Esophagus squamous epithelium (tissue), 4 donors: ENCODE measurements around the gene PGK1.

ENCODE experiments used
- POLR2A ChIP-seq, 4 donors: fragments of 450-650 bp; IDR thresholded peaks; one replicate each; pipeline ENCODE4 v1.6.1; 2017; ENCODE audit warnings: antibody characterized with exemption in 4 of 4, mild to moderate bottlenecking in 4 of 4, moderate library complexity in 3 of 4
- TF ChIP-seq, protein P1 (sequence below), 6 experiments: fragments of 450-650 bp in 4 of 6; fragments of 200-600 bp in 2 of 6; sonication (generic) in 2 of 6; IDR thresholded peaks; one replicate each; pipeline ENCODE4 v1.5.1; 2016 to 2019; ENCODE audit warnings: antibody characterized with exemption in 6 of 6, mild to moderate bottlenecking in 4 of 6, moderate library complexity in 4 of 6

DNA sequence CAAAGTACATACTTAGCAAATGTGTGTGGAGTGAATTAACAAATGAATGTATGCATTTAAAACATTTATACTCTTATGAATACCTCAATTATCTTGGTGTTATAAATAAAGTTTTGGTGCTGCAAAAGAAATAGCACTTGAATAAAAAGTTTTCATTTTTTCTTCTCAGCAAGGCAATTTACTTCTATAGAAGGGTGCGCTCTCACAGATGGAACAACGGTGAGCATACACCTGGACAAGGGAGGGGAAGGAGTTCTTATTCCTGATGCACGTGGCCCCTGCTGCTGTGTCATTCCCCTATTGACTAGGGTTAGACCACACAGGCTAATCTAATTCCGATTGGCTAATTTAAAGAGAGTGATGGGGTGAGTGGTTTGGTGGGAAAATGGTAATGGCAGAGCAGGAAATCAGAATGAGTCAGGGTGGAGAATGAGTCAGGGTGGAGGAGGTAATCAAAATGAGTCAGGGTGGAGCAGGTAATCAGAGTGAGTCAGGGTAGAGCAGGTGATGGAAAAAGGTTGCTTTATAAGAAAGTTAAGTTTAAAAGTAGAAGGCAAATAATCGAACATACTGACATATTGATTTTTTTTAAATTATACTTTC lies 28.2 kb upstream of the PGK1 start:
- TF ChIP-seq, protein P1, sequence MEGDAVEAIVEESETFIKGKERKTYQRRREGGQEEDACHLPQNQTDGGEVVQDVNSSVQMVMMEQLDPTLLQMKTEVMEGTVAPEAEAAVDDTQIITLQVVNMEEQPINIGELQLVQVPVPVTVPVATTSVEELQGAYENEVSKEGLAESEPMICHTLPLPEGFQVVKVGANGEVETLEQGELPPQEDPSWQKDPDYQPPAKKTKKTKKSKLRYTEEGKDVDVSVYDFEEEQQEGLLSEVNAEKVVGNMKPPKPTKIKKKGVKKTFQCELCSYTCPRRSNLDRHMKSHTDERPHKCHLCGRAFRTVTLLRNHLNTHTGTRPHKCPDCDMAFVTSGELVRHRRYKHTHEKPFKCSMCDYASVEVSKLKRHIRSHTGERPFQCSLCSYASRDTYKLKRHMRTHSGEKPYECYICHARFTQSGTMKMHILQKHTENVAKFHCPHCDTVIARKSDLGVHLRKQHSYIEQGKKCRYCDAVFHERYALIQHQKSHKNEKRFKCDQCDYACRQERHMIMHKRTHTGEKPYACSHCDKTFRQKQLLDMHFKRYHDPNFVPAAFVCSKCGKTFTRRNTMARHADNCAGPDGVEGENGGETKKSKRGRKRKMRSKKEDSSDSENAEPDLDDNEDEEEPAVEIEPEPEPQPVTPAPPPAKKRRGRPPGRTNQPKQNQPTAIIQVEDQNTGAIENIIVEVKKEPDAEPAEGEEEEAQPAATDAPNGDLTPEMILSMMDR (IDR thresholded peaks at IDR 0.05): no peak
- TF ChIP-seq POLR2A (IDR thresholded peaks at IDR 0.05): no peak
